ENCODE data around the gene RALGPS1.

RALGPS1 gene

GRCh38 chr9:127154390-127155191 lies 240.0 kb downstream of the RALGPS1 start:
- in situ Hi-C loops (cut with MboI; ENCODE audit: low pct_unique_long_range_greater_than_20kb, low sequenced_read_pairs), result no loop called here
- no peak for DNase-seq

- in situ Hi-C loops (cut with MboI; ENCODE audit: low pct_unique_long_range_greater_than_20kb, low sequenced_read_pairs), result no loop called here
Measured at GRCh38 chr9:127155314-127155960, 240.9 kb downstream of the RALGPS1 start.

DNA sequence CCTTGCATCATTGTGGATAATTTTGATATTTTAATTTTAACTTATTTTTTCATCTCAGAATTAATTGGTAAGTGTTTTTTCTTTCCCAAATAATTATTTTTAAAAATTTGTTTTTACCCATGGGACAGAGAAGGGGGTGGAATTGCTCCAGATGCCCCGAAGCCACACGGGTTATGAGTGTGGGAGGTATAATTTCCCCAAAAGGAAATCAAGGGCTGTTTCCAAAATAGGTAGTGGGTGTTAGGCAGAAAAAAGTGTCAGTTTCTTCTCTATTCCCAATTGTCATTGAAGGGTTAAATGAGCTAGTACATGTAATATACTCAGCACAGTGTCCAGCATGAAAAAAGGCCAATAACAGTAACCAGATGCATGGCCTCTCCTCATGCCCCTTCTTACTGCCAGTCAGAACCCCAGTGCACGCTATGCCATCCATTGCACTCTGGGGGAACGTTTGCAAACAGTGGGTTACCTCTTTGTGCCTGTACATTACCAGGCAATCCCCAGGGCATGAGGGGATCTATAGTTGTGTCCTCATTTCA lies 244.3 kb downstream of the RALGPS1 start:
- in situ Hi-C loops (cut with MboI; ENCODE audit: low pct_unique_long_range_greater_than_20kb, low sequenced_read_pairs), result no loop called here

More at GRCh38 chr9:127155314-127155960, 240.9 kb downstream of the RALGPS1 start:
- no peak for DNase-seq

DNA sequence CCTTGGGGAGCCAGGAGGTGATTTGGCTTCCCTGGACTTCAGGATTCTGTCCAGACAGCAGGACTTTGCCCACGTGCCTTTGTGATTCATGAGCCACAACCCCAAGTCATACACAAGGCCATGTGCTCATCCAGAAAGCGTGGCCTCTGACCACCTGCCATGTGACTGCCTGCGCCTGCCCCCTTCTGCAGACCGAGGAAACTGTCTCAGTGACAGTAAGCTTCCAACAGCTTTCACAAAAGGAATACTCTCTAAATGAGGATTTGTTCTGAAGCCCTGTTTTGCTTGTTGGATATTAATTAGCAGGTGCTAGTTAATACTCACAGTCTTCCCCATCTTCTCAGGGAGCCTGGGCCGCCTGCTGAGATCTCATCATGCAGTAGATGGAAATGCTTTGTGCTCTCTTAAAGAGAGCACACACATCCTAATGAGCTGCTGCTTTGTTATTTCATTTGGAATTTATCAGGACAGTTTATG lies 244.8 kb downstream of the RALGPS1 start:
- in situ Hi-C loops (cut with MboI; ENCODE audit: low pct_unique_long_range_greater_than_20kb, low sequenced_read_pairs), result no loop called here
- DNase-seq, result no peak

More for the DNA sequence above, 244.3 kb downstream of the RALGPS1 start:
- DNase-seq, result no peak

DNA sequence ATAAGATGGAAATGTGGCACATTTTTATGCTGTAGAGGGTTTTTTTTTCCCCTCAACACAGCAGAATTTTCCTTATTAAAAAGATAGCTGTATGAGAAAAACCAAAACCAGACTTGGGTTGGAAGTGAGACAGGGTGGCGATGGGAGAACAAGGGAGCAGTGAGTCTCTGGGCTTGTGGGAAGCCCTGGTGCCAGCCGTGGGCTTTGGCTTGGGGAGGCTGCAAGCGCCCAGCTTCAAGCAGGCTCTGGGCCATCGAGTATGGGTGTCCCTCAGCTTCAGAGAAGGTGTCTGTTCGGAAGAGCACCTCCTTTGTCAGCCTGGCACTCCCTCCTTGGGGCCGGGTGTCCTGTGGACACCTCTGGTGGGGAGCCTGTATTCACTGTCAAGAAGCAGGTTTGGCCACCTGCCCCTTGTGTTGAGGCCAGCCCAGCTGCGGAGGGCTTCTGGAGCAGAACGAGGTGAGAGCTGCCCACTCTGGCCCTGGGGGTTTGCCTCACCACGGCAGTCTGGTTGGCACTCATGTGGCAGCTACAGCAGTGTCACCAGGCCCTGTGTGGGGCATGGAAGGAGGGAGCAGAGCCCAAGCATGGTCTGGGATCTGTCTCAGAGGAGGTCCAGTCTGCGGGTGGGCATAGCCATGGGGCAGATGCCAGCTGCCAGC lies 245.5 kb downstream of the RALGPS1 start:
- no peak for DNase-seq
- in situ Hi-C loops (cut with MboI; ENCODE audit: low pct_unique_long_range_greater_than_20kb, low sequenced_read_pairs), result no loop called here

GRCh38 chr9:127161081-127161624 lies 246.6 kb downstream of the RALGPS1 start:
- in situ Hi-C loops (cut with MboI; ENCODE audit: low pct_unique_long_range_greater_than_20kb, low sequenced_read_pairs), result no loop called here
- no peak for DNase-seq

DNA sequence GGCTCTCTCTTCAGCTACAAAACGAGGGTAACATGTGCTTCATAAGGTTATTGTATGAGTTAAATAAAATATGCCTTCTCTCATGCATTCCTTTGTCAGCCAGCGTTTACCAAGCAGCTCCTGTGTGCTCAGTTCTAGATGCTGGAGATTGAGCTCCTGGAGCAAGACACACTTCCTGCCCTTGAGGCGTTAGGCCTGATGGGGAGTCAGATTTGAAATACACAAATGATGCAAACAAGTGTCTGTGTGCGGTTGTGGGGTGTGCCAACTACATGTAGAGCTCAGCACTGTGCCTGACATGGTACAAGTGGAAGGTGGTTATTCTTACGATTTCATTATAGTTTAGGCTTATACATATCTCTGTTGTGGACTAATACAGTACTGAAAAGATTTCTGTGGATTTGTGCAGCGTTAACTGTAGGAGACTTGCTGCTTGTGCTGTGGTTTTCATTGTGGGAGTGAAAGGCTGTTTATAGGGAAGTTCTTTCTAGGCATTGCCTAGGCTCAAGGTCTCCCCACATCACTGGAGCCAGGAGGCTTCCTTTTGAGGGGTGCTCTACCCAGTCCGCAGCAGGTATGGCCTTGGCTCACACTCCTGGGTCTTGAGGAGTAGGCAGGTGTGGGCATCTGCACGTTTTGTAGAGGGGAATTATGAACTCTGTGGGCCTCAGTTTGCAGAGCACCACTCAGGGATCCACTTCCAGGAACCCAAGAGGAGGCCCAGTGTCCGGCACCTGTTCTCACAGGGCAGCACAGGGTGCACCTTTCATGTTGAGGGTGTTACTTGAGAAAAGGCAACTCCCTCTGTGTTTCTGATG lies 247.7 kb downstream of the RALGPS1 start:
- in situ Hi-C loops (cut with MboI; ENCODE audit: low pct_unique_long_range_greater_than_20kb, low sequenced_read_pairs), result no loop called here
- DNase-seq, result peak; percentile 12

GRCh38 chr9:127162864-127163365 lies 248.3 kb downstream of the RALGPS1 start:
- in situ Hi-C loops (cut with MboI; ENCODE audit: low pct_unique_long_range_greater_than_20kb, low sequenced_read_pairs), result no loop called here
- no peak for DNase-seq

DNA sequence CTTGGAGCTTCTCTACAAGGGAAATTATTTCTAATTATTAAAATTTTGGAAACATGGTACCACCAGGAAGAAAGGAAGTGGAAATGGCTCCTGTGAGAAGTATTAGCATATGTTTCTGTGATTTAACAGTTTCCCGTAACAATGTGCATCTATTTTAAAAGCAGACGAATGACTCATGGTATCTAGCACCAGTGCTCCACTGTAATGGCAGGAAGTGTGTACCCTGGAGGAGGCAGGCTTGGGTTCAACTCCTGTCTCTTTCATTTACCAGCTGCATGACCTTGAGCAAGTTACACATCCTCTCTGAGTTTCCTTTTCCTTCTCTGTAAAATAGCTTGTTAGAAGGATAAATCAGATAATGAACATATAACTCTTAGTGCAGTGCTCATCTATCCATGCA lies 248.8 kb downstream of the RALGPS1 start:
- DNase-seq, result peak; percentile 7

GRCh38 chr9:127165116-127165515 lies 250.5 kb downstream of the RALGPS1 start:
- in situ Hi-C loops (cut with MboI; ENCODE audit: low pct_unique_long_range_greater_than_20kb, low sequenced_read_pairs), result no loop called here
- DNase-seq, result no peak

More for the DNA sequence above, 248.8 kb downstream of the RALGPS1 start:
- in situ Hi-C loops (cut with MboI; ENCODE audit: low pct_unique_long_range_greater_than_20kb, low sequenced_read_pairs), result no loop called here

DNA sequence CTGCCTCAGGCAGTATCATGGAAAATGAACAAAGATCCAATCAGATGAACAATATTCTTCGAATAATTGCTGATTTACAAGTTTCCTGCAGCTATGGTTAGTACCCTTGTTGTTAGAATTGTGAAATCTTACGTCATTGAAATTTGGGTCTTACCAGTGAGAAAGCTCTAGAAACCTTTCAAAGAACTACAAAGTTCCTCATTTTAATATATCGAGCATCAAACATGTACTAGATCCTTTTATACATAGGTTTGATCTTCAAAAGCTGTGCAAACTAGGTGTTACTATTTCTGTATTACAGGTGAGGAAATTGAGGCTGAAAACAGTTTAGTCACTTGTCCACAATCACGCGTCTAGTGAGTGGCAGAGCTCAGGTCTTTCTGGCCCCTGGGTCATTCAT lies 251.5 kb downstream of the RALGPS1 start:
- in situ Hi-C loops (cut with MboI; ENCODE audit: low pct_unique_long_range_greater_than_20kb, low sequenced_read_pairs), result no loop called here
- no peak for DNase-seq

DNA sequence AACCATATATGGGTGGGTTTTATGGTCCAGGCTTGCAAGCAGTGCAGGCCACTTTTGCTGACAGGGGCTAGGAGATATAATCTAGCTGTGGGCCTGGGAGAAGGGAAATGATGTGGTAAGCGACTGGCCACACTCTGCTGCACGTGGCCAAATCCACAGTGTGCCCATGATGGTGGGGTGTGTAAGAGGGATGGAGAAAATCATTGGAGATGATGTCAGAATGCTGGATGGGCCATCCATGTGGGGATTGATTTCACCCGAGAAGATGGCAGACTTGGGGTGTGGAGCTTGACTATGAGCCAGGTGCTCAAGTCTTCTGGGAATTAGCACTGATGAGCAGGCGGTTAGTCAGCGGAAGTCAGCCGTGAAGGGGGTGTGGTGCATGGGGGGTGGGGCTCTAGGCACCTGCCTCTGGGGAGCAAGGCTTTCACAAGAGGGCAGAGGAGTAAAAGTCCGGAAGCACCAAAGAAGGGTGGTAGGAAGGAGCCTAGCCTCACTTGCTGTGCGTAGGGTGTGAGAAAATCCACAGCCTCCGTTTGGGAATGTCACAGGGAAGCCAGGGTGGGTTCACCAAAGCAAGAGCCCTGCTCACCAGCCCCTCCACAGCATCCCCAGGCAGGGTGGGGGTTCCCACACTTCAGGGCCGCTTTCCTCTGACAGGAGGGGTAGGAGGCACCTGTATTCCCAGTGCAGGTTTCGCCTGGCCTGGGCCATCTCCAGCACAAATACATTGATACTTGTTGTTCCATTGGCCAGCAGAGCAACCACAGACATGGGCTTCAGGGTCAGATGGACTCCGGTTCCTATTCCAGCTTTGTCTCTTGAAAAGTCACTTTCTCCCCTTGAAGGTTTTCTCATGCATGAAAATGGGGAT lies 252.3 kb downstream of the RALGPS1 start:
- in situ Hi-C loops (cut with MboI; ENCODE audit: low pct_unique_long_range_greater_than_20kb, low sequenced_read_pairs), result no loop called here
- peak; percentile 11 for DNase-seq

- in situ Hi-C loops (cut with MboI; ENCODE audit: low pct_unique_long_range_greater_than_20kb, low sequenced_read_pairs), result no loop called here
- DNase-seq, result no peak
Measured at GRCh38 chr9:127167560-127168326, 253.2 kb downstream of the RALGPS1 start.

- in situ Hi-C loops (cut with MboI; ENCODE audit: low pct_unique_long_range_greater_than_20kb, low sequenced_read_pairs), result no loop called here
- DNase-seq, result no peak
Measured at GRCh38 chr9:127168756-127169574, 254.4 kb downstream of the RALGPS1 start.

GRCh38 chr9:127169575-127169883 lies 254.9 kb downstream of the RALGPS1 start:
- in situ Hi-C loops (cut with MboI; ENCODE audit: low pct_unique_long_range_greater_than_20kb, low sequenced_read_pairs), result no loop called here
- DNase-seq, result no peak

GRCh38 chr9:127170103-127170502 lies 255.5 kb downstream of the RALGPS1 start:
- DNase-seq, result no peak
- in situ Hi-C loops (cut with MboI; ENCODE audit: low pct_unique_long_range_greater_than_20kb, low sequenced_read_pairs), result no loop called here

Measured in KBM-7 (cell line).